Measurements from ENCODE around the gene COL23A1.

Gene COL23A1

DNA sequence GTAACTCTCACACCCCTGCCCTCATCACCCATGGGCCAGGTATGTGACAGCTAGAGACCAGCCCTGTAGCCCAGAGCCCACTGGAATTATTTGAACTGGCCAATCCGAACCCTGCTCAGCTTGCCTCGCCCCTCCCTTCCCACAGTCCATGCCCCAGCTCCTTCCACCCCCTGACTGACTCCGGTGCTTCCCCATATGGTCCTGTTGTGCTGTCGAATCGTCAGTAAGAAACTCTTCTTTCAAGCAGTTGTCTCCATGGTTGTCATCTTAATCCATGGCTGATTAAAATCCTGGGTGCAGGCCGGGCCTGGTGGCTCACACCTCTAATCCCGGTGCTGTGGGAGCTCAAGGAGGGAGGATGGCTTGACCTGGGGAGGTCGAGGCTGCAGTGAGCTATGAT lies 118.5 kb downstream of the COL23A1 start:
- no peak for DNase-seq (ENCODE audit: low spot score)
- TF ChIP-seq, protein P1, sequence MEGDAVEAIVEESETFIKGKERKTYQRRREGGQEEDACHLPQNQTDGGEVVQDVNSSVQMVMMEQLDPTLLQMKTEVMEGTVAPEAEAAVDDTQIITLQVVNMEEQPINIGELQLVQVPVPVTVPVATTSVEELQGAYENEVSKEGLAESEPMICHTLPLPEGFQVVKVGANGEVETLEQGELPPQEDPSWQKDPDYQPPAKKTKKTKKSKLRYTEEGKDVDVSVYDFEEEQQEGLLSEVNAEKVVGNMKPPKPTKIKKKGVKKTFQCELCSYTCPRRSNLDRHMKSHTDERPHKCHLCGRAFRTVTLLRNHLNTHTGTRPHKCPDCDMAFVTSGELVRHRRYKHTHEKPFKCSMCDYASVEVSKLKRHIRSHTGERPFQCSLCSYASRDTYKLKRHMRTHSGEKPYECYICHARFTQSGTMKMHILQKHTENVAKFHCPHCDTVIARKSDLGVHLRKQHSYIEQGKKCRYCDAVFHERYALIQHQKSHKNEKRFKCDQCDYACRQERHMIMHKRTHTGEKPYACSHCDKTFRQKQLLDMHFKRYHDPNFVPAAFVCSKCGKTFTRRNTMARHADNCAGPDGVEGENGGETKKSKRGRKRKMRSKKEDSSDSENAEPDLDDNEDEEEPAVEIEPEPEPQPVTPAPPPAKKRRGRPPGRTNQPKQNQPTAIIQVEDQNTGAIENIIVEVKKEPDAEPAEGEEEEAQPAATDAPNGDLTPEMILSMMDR (IDR thresholded peaks at IDR 0.05; ENCODE audit: extremely low read depth, insufficient read depth, missing control alignments): no peak
- in situ Hi-C loops (cut with MboI; ENCODE audit: low pct_unique_long_range_greater_than_20kb, low sequenced_read_pairs, unreplicated experiment): no loop called here

DNA sequence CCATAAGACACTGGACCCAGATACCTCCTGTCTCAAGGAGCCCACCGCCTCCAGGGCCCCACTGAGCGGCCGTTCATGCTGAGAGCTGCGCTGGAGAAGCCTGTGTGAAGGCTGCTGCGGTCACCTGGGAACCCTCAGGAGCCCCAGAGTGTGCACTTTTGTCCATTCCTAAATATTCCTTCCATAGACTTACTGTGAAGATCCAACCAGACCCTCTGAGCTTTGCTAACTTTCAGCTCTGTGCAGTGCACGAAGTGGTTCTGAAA lies 119.5 kb downstream of the COL23A1 start:
- TF ChIP-seq, protein P1 (IDR thresholded peaks at IDR 0.05; ENCODE audit: extremely low read depth, insufficient read depth, missing control alignments): no peak
- no peak for DNase-seq (ENCODE audit: low spot score)
- in situ Hi-C loops (cut with MboI; ENCODE audit: low pct_unique_long_range_greater_than_20kb, low sequenced_read_pairs, unreplicated experiment): no loop called here

DNA sequence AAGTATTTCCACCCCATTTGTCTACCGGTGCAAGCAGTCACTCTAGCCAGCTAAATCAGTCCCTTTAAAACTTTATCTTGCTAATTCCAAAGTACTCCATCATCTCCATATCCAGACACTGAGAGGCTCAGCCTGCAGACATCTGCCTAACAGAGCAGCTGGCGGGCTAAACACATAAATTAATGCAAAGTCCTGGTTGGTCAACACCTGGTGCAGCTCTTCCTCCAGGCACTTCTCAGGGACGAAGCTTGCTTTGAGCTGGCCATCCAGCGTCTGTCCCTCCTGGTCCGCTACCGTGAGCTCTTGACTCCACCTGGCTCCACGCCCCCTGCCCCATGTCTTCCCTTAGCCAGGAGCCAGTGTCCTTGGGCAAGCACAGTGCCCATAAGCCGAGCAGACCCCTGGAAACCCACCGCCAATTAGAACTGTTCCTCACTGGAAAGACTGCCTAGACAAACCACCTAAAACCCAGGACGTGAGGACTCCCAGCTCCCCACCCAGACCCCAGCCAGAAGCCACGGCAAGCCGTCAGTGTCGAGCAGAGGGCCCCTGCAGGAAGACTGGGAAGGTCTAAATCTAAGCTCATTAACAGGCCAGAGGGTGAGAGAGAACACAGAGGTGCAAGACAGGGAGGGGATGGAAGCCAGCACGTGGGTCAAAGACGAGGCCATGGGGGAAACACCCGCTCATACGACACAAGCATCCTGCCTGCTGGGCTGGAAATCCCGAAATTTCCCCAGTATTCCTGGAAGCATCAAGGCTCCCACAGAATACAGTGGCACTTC lies 120.0 kb downstream of the COL23A1 start:
- DNase-seq (ENCODE audit: low spot score): no peak
- TF ChIP-seq, protein P1 (IDR thresholded peaks at IDR 0.05; ENCODE audit: extremely low read depth, insufficient read depth, missing control alignments): no peak
- in situ Hi-C loops (cut with MboI; ENCODE audit: low pct_unique_long_range_greater_than_20kb, low sequenced_read_pairs, unreplicated experiment): no loop called here

DNA sequence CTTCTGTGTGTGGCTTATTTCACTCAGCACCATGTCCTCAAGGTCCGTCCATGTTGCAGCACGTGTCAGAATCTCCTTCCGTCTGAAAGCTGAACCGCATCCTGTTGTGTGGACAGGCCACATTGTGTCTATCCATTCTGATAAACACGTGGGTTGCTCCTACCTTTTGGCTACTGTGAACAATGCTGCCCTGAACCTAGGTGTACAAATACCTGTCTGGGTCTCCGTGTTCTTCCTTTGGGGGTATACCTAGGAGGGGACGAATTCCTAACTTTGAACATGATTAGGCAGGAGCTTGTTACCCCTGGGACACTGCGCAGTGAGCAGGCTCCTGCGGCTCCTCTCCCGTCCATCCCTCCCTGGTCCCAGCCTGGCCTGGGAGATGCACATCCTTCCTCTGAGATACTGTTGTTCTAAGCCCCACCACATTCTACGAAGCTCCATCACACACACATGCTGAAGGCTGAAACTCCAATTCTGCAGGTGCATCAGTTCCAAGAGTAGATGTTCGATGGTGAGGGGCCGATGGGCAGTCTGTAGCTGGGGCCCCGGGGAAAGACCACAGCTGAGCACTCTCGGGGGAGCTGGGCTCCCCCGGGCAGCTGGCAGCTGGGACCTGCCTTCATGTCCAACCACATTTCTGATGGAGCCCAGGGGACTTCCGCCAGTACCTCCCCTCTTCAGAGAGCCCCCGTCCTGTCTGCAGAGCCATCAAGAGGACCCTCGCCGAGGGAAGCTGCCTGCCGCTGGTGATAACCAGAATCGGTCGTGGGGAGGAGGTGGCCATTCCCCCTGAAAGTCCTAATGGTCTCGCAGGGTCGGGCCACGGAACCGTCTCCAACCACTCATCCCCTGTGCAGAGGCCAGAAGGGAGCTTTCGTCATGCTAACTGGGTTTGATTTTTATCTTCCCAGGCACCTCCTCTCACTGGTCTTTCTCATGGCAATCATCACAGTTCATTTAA lies 120.9 kb downstream of the COL23A1 start:
- in situ Hi-C loops (cut with MboI; ENCODE audit: low pct_unique_long_range_greater_than_20kb, low sequenced_read_pairs, unreplicated experiment): no loop called here

DNA sequence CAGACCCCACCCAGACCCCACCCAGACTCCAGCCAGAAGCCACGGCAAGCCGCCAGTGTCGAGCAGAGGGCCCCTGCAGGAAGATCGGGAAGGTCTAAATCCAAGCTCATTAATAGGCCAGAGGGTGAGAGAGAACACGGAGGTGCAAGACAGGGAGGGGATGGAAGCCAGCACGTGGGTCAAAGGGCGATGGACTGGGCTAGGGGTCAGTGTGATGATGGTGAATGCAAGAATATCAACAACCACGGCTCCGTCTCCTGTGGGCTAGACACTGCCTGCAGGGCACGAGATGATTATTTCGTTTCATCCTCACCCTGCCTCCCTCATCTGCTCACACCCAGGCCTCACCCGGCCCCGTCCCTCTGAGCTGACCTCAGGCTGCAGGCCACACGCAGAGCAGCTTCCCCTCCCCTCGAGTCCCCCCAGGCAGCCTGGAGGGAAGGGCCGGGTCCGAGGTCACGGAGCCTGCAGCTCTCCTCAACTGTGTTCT lies 122.0 kb downstream of the COL23A1 start:
- DNase-seq (ENCODE audit: low spot score): no peak
- TF ChIP-seq, protein P1 (IDR thresholded peaks at IDR 0.05; ENCODE audit: extremely low read depth, insufficient read depth, missing control alignments): no peak
- in situ Hi-C loops (cut with MboI; ENCODE audit: low pct_unique_long_range_greater_than_20kb, low sequenced_read_pairs, unreplicated experiment): no loop called here

More for the DNA sequence above, 120.9 kb downstream of the COL23A1 start:
- DNase-seq (ENCODE audit: low spot score): no peak
- TF ChIP-seq, protein P1 (IDR thresholded peaks at IDR 0.05; ENCODE audit: extremely low read depth, insufficient read depth, missing control alignments): no peak

DNA sequence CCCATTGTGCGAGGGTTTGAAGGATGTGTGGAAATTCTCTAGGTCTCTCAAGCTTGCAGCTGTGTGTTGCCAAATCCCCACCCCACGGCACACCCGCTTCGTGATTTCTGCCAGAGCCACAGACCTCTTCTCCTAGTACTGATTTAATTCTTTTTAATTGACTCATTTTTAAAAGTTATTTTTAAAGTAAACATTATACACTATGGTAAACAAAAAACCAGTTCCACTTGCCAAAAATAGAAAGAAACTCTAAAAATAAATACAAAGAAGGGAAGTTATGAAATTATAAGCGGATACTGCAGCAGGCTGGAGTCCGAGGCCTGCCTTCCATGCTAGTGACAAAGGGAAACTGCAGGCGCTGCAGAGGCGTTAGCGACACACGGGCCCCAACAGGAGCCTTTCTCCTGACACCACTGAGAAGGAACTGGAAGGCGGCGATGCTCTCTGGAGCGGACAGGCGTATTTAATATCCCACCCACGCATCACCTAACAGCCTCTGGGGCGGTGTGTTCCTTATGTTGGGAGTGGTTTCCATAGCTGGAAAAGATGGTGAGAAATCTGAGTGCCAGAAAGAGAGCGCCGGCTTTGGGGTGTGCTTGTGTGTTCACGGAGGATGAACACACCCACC lies 122.5 kb downstream of the COL23A1 start:
- in situ Hi-C loops (cut with MboI; ENCODE audit: low pct_unique_long_range_greater_than_20kb, low sequenced_read_pairs, unreplicated experiment): no loop called here
- DNase-seq (ENCODE audit: low spot score): no peak
- TF ChIP-seq, protein P1 (IDR thresholded peaks at IDR 0.05; ENCODE audit: extremely low read depth, insufficient read depth, missing control alignments): no peak

Measured in GM13977 (cell line).